HG02763 (cell line): ENCODE data around the gene TMEM225B.
"Not testable (repeated sequence)": the region's sequence is repeated elsewhere in the genome, so short reads cannot be mapped to it uniquely, and the experiment has no call there.

Source experiments
- ATAC-seq: cut with Tn5 transposase; IDR thresholded peaks from one replicate; pipeline ENCODE4 v1.9.1; 2021; ENCODE audit warnings: mild to moderate bottlenecking, moderate library complexity; ENCODE audit not compliant: unreplicated experiment

The TMEM225B gene

DNA sequence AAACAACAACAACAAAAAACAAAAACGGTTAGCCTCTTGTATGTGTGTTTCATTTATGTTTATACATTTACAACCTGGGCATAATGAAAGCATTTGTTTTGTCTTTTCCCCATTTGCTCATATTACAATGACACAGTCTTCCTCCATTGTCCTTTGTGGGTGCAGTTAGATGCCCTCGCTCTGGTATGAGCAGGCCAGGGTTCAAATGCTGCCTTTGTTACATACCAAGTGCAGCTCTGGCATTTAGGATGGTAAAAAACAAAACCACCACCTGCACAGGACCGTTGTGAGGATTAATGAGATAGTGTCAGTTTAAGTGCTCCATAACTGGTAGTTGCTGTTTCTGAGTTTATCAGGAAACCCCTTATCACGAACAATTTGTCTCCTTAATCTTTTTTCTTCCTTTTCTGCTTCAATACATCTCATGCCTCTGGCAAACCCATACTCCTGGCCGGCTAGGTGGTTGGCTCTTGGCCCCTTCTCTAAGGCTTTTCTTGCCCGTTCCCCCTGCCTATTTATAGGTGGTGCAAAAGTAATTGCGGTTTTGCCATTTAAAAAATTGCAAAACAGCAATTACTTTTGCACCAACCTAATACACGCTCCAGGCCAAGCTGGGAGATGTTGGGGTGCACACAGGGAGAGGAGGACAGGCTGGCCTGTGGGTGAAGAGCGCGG, 18.6 kb upstream of the TMEM225B start:
- ATAC-seq, result no peak

DNA sequence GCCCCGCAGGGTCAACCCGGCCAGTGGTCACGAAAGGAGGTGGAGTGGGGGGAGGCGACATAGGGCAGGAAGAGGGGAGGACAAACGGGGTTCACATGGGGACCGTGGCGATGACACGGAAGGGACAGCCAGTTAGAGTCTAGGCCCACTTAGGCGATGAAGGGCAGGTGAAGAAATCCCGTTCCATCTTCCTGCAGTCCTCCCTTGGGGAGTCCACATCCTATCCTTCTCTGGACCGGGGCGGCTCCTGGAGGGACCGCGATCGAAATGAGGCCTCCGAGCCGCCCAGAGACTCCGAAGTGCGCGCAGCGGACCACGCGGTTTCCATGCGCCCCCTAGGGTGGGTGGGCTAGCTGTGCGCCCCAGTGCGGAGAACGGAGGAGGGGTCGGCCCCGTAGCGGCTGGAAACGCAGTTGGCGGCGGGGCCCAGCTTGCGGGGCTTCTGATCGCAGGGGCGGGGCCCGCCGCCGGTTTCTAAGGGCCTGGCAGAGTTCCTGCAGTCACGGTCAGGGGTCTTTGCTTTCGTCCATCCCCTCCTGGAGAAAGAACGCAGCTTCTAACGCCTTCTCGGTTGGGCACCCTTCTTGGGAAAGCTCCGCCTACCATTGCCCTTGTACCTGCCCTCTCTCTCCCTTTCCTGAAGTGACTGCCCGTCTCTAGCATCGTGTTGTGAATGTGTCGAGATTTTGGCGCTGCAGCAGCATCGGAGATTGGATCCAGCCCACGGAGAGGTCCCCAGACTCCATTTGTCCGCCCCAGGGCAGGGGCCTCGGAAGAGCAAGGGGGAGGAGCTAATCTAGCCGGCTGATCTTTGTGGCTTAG, 17.9 kb upstream of the TMEM225B start:
- no peak for ATAC-seq

DNA sequence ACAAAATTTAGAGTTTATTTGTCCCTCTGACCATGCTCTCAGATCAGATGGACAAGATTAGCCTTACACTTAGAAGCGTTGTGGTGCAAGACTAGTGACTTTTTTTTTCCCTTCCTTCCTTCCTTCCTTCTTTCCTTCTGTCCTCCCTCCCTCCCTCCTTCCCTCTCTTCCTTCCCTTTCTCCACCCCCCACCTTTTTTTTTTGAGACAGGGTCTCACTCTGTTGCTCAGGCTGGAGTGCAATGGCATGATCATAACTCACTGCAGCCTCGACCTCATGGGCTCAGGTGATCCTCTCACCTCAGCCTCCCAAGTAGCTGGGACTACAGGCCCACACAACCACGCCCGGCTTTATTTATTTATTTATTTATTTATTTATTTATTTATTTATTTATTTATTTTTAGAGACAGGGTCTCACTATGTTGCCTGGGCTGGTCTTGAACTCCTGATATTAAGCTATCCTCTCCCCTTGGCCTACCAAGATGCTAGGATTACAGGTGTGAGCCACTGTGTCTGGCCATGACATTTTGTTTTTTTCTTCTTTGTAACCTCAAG, 17.2 kb upstream of the TMEM225B start:
- ATAC-seq, result not testable (repeated sequence)

DNA sequence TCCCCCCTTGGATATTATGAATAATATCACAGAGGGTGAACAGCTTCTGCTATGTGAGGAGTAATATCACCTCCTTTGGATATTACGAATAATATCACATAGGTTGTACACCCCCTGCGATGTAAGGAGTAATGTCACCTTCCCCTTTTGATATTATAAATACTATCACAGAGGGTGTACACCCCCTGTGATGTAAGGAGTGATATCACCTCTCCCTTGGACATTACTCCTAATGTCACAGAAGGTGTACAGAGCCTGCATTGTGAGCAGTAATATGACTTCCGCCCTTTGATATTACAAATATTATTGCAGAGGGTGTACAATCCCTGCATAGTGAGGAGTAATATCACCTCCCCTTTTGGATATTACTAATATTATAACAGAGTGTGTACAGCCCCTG, 9.2 kb upstream of the TMEM225B start:
- no peak for ATAC-seq

DNA sequence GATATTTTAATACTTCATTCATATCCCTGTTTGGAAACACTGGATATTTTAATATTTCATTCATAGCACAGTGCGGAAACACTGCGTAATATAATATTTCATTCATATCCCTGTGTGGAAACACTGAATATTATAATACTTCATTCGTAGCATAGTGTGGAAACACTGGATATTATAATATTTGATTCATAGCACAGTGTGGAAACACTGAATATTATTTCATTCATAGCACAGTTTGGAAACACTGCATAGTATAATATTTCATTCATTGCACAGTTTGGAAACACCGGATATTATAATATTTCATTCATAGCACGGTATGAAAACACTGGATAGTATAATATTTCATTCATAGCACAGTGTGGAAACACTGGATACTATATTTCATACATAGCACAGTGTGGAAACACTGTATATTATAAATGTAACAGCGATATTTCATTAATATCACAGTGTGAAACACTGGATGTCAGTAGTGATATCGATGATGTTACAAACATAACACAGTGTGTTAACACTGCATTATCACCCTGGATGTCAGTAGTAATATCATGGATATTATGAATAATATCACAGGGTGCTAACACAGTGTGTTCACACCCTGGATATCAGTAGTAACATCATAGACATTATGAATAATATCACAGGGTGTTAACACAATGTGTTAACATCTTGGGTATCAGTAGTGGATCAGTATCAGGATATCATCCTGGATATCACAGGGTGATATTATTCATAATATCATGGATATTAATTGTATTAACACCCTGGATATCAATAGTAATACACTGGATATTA, 2.9 kb upstream of the TMEM225B start:
- ATAC-seq, result no peak

DNA sequence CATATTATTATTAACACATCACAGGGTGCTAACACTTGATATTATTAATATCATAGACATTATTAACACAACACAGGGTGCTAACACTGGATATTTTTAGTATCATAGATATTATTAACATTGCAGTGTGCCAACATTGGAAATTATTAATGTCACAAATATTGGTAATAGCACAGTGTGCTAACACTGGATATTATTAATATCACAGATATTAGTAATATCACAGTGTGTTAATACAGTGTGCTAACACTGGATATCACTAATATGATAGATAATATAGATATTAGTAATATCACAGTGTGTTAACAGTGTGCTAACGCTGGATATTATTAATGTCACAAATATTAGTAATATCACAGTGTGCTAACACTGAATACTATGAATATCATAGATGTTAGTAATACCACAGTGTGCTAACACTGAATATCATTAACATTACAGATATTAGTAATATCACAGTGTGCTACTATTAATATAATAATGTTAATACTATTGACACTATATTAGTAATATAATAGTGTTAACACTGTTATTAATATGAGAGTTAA, 1.6 kb upstream of the TMEM225B start:
- no peak for ATAC-seq

DNA sequence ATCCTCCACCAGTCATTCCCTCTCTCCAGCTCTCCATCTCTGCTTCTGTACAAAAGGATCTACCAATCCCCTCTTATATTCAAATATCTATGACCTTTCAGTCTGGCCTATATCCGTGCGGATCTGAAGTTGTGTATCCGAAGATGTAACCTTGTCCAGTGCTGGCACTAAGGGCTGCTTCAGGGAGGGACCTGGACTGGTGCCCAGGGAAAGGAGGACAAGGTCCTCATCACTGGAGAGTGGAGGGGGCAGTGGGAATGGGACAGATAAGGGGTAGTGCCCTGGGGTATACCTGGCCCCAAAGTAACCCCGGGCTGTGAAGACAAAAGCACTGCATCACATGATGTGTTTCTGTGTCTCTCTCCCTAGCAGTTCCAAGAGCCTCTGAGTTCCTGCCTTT, 1.8 kb downstream of the TMEM225B start:
- no peak for ATAC-seq

DNA sequence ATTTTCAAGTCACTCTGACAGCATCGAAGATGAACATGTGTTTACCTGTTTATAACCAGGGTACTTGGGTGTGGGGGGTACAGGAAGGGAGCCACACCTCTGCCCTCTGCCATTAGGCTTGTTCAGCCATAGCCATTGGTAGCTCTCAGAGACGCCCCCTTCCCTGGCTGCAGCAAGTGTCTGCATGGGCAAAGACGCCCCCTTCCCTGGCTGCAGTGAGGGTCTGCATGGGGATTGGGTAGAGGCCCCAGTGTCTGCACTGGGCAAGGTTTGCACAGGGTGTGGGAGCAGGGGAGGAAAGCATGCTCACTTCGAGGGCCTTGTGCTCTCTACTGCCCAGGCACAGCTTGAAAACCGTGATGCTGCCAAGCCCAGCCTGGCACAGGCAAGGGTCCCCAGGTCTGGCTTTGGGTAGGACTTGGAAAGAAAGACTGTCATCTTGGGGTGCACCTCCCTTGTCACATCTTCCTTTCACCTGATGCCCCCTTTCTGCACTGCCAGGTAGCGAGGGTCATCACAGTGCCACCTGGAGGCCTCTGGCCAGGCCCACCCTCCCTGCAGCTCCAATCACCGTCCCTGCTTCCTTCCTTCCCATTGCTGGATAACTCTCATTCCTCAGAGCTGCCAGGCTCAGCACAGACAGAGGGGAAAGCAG, 3.7 kb downstream of the TMEM225B start:
- ATAC-seq, result no peak

DNA sequence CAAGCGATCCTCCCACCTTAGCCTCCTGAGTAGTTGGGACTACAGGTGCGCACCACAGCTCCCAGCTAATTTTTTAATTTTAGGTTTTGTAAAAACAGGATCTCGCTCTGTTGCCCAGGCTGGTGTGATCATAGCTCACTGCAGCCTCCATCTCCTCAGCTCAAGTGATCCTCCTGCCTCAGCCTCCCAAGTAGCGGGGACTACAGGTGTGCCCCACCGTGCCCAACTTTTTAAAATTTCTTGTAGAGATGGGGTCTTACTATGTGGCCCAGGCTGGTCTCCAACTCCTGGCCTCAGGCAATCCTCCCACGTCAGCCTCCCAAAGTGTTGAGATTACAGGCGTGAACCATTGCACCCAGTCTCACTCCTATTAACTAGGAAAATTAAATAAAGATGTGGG, 7.5 kb downstream of the TMEM225B start:
- ATAC-seq, result no peak

DNA sequence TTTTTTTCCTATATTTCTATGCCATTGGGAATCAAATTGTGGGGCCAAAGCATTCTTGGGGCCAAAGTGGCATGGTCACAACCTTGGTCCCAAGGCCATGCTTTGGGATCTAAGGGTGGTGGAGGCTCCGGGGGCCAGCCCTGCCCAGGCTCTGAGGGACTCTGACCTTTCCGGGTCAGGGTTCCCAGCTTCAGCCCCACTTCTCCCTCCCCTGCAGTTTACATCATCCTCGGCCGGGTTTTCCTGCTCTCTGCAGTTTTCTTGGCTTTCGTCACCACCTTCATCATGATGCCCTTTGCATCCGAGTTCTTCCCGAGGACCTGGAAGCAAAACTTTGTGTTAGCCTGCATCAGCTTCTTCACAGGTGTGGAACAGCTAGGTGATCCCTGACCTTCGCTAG, 8.5 kb downstream of the TMEM225B start:
- no peak for ATAC-seq

DNA sequence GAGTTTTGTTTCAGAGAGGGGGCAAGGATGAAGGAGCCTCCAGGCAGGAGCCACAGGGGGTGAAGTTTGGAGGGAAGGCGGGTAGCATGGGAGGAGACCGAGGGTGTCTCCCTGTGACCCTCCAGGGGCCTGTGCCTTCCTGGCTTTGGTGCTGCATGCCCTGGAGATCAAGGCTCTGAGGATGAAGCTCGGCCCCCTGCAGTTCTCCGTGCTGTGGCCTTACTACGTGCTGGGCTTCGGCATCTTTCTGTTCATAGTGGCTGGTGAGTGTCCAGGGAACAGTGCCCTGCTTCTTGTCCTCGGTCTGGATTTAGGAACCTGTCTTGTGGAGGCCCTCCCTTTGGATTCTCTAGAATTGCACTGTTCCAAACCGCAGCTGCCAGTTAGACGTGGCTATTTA, 9.5 kb downstream of the TMEM225B start:
- no peak for ATAC-seq

DNA sequence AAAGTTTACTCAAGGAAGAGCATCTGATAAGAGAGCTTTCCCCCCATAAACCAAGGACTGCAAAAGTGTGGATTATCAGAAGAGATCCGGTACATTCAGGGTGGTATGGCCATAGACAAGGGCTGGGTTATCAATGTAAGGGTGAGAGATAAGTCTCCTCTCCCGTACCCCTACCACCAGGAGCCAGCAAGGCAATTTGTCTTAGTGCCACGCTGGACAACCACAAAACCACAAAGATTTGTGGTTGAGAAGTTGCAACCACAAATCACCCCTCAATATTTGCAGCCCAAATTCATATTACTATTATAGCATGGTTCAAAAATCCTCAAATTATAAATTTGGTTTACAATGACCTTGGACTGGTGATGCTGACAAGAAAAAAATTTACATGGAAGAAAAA, 16.4 kb downstream of the TMEM225B start:
- ATAC-seq, result no peak

DNA sequence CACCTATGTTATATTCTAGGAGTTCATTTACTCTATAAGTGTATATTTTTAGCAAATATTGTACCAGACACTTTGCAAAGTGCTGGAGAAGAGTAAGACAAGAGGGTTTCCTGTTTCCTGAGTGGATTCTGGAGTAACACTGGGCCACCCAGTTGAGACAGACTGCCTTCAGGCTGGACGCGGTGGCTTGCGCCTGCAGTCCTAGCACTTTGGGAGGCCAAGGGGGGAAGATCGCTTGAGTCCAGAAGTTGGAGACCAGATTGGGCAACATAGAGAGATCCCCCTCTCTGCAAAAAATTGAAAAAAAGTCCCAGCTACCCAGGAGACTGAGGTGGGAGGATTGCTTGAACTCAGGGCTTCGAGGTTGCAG, 17.9 kb downstream of the TMEM225B start:
- no peak for ATAC-seq

DNA sequence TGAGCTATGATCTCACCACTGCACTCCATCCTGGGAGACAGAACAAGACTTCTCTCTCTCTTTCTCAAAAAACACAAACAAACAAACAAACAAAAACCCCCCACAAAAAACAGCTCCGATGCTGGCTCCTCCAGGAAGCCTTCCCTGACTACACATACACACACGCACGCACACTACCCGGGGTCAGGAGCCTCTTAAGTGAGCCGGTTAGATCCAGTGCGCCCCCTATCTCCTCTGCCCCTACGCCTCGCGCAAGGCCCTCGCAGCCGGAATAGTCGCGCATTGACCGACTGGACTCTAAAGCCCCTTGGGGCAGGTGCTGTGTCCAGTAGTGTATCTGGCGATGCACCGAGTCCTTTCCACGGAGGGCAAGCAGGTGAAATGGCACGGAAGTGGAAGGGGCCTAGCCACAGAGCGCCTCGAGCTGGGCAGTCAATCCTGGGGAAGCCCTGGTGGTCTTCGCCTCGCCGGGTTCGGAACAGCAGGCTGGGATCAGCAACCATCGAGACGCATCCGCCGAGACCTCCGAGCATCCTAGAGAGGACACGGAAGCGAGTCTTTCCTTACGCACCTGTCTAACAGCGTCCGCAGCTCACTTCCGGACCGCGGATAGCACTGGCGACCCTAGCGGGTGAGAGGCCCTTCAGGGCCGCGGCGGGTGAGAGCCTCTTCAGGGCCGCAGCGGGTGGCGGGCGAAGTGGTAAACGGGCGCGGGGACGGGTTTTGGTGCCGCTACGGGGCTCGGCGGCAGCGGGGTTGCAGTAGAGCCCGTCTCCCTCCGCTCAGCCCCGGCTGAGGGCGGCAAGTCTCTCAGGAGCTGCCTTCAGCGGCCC, 18.5 kb downstream of the TMEM225B start, which contains the start of gene ZSCAN25:
Gene ZSCAN25, plus strand, starts transcription at position 588 of the 833 bp plus-strand sequence. CDS start 2,661 bp downstream, outside the sequence.
- peak; percentile 88 for ATAC-seq

DNA sequence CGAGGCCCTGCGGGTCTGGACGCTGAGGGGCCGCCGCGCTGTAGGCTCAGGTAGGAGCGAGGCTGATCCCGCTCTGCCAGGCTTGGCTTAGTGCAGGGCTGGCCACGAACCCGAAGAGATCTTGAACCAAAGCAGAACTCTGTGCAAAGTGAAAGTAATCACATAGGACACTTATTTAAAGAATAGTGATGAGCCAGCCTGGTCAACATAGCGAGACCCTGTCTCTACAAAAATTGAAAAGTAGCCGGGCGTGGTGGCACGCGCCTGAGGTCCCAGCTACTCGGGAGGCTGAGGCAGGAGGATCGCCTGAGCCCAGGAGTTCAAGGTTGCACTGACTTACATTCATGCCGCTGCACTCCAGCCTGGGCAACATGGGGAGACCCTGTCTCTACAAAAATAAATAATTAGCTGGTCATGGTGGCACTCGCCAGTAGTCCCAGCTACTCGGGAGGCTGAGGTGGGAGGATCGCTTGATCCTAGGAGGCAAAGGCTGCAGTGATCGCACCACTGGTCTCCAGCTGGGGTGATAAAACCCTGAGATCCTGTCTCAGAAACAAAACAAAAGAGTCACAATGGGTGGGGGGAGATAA, 19.2 kb downstream of the TMEM225B start:
- no peak for ATAC-seq

DNA sequence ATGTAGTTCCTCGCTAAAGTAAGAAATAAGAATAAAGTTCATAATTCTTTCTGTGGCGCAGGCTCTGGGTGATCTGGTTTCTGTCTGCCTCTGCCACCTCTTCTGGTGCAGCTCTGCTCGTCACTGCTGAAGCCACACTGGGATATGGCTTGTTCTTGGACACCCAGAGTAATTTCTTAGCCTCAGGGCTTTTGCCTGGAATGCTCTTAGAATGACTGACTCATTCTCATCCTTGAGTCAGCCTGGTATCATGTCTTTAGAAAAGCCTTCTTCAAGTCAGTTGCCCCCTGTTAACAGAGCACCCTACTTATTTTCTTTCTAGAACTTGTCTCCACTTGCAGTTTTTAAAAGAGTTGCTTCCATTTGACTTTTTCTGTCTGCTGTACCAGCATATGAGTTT, 20.7 kb downstream of the TMEM225B start:
- no peak for ATAC-seq

DNA sequence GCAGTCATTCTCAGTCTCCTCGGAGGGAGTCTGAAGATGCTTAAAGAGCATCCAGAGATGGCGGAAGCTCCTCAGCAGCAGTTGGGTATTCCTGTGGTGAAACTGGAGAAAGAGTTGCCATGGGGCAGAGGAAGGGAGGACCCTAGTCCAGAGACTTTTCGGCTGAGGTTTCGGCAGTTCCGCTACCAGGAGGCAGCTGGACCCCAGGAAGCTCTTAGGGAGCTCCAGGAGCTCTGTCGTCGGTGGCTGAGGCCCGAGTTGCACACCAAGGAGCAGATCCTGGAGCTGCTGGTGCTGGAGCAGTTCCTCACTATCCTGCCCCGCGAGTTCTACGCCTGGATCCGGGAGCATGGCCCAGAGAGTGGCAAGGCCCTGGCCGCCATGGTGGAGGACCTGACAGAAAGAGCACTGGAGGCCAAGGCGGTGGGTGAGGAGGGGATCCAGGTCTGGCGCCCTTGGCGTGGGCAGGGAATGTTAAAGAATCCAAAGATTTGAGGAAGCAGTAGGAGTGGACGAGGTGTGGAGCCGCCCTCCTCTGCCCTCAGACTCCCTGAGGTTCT, 21.6 kb downstream of the TMEM225B start:
- no peak for ATAC-seq

DNA sequence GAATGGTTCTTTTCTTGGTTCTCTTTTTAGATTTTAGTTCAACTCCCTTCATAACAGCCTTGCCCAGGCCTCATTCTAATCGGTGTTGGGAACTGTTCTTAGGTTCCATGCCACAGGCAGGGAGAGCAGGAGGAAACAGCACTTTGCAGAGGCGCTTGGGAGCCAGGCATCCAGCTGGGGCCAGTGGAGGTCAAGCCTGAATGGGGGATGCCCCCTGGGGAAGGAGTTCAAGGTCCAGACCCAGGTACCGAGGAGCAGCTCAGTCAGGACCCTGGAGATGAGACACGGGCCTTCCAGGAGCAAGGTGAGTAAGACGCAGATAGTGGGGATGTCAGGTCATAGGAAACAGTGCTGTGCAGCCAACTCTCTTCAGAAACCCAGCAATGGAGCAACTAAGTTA, 23.2 kb downstream of the TMEM225B start:
- ATAC-seq, result no peak

DNA sequence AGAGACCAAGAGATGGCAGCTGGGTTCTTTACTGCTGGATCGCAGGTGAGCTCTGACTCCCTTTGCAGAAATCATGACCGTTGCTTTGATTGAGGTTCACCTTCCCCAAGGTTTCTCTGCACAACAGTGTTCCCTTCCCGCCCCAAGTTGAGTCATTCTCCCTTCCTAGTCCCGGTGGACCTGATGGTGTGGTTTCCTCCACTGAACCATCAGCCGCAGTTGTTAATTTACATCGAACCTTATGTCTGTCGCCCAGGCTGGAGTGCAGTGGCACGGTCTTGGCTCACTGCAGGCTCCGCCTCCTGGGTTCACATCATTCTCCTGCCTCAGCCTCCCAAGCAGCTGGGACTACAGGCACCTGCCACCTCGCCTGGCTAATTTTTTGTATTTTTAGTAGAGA, 24.5 kb downstream of the TMEM225B start:
- no peak for ATAC-seq
